GM12865 (cell line): Measurements from ENCODE around the gene RHAG.
"Not testable (repeated sequence)": the region's sequence is repeated elsewhere in the genome, so short reads cannot be mapped to it uniquely, and the experiment has no call there.

Experiments used
- DNase-seq: peaks from one replicate; pipeline ENCODE4 v3.0.0; 2010; ENCODE audit warnings: low read depth
- H3K4me3 ChIP-seq: 2 replicates; pipeline ENCODE4 v1.5.1; 2011; ENCODE audit warnings: mild to moderate bottlenecking, low read depth, low read length, control low read depth
- CTCF ChIP-seq: IDR thresholded peaks from 2 replicates; pipeline ENCODE4 v1.5.1; 2011; ENCODE audit warnings: low read length, control low read depth, low read depth, inconsistent platforms; ENCODE audit not compliant: insufficient read depth; ENCODE audit errors: missing control alignments

Gene RHAG

GRCh38 chr6:49664817-49665216 is 28.2 kb upstream of the RHAG start:
- TF ChIP-seq CTCF, result no peak
- DNase-seq, result no peak
- no peak overlapping the region for H3K4me3 ChIP-seq

GRCh38 chr6:49664054-49664453 is 27.4 kb upstream of the RHAG start:
- not testable (repeated sequence) for DNase-seq, H3K4me3 ChIP-seq

- no peak for TF ChIP-seq CTCF
Observed at GRCh38 chr6:49662892-49663261, 26.2 kb upstream of the RHAG start.

GRCh38 chr6:49662231-49662891 is 25.7 kb upstream of the RHAG start:
- DNase-seq, result no peak
- no peak for TF ChIP-seq CTCF
- no peak overlapping the region for H3K4me3 ChIP-seq

More at GRCh38 chr6:49662892-49663261, 26.2 kb upstream of the RHAG start:
- H3K4me3 ChIP-seq, result no peak overlapping the region
- no peak for DNase-seq

GRCh38 chr6:49653942-49654341 is 17.3 kb upstream of the RHAG start:
- no peak for DNase-seq
- no peak for TF ChIP-seq CTCF
- no peak overlapping the region for H3K4me3 ChIP-seq

GRCh38 chr6:49653438-49653837 is 16.8 kb upstream of the RHAG start:
- H3K4me3 ChIP-seq, result no peak overlapping the region
- TF ChIP-seq CTCF, result no peak
- no peak for DNase-seq

- no peak for DNase-seq
- TF ChIP-seq CTCF, result no peak
- H3K4me3 ChIP-seq, result no peak overlapping the region
Observed at GRCh38 chr6:49651239-49651638, 14.6 kb upstream of the RHAG start.
